GM12891 (cell line): ENCODE results near the gene POT1.

Source experiments
- POLR2AphosphoS5 ChIP-seq: IDR thresholded peaks from 2 replicates; pipeline ENCODE4 v1.6.1; 2011; ENCODE audit warnings: low read depth, low read length, control low read depth
- SPI1 ChIP-seq: IDR thresholded peaks from 2 replicates; pipeline ENCODE4 v1.6.1; 2011; ENCODE audit warnings: low read depth, low read length, control low read depth

- TF ChIP-seq SPI1 (no peak), POLR2AphosphoS5 (no peak)
These were observed 146.4 kb downstream of the POT1 start for GRCh38 chr7:124783271-124783670.
